ENCODE data around the gene GALNT10. TPM values are rescaled to one million over a fixed set of nuclear protein-coding genes. Genes with fewer than 3 reads are reported as not detected.

GALNT10 gene
- total RNA-seq, 1 donor from 2014 or later: 96.1 TPM

DNA sequence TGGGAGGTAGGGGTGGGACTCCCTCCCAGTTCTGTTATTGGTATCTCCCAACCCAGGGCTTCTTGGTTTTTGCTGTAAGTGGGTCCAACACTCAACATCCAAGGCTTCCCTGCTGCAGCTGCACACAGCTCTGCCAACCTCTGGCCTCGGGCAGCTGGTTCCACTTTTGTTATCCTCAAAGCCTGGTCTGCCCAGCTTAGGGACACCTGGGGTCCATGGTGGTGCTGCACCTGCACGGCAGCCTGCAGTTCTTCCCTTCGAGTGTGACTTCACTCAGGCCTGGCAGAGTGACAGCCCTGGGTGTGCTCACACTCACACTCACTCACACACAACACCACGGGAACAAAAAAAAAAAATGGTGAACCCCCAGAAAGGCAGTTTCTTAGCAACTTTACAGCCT, 239.9 kb downstream of the GALNT10 start:
- Mint-ChIP-seq H3K27me3 (ENCODE audit: low read depth, unreplicated experiment) (no peaks in the 10 kb centered on the region), H3K4me3 (ENCODE audit: unreplicated experiment) (no peak overlapping the region), H3K36me3 (ENCODE audit: low read depth, unreplicated experiment) (no peaks in the 10 kb centered on the region), H3K9me3 (ENCODE audit: unreplicated experiment) (no peaks in the 10 kb centered on the region), H3K4me1 (ENCODE audit: low read depth, unreplicated experiment) (no peaks in the 10 kb centered on the region), H3K27ac (ENCODE audit: unreplicated experiment) (no peak overlapping the region)
- Histone ChIP-seq H3K9ac (ENCODE audit: low read length) (no peak overlapping the region), H3K79me2 (ENCODE audit: insufficient read depth, low read length) (no peaks in the 10 kb centered on the region), H3K27me3 (ENCODE audit: insufficient read depth, low read length) (no peaks in the 10 kb centered on the region), H3K4me3 (ENCODE audit: insufficient read depth, low read depth, low read length) (no peak overlapping the region), H3K4me2 (ENCODE audit: low read length) (no peak overlapping the region), H3K9me3 (ENCODE audit: insufficient read depth, low read depth, low read length) (no peaks in the 10 kb centered on the region), H4K20me1 (ENCODE audit: insufficient read depth, low read length) (no peaks in the 10 kb centered on the region), H2AFZ (ENCODE audit: low read depth, low read length) (no peak overlapping the region), H3K36me3 (ENCODE audit: insufficient read depth, low read length) (no peaks in the 10 kb centered on the region), H3K27ac (ENCODE audit: low read depth, low read length) (no peak overlapping the region), H3K4me1 (ENCODE audit: insufficient read depth, low read length) (no peaks in the 10 kb centered on the region)
- DNase-seq (ENCODE audit: low read depth) (no peak), FAIRE-seq (no peak)
- no peak for TF ChIP-seq EZH2 (IDR thresholded peaks at IDR 0.05; ENCODE audit: insufficient read depth, low read length)
- TF ChIP-seq, protein P1, sequence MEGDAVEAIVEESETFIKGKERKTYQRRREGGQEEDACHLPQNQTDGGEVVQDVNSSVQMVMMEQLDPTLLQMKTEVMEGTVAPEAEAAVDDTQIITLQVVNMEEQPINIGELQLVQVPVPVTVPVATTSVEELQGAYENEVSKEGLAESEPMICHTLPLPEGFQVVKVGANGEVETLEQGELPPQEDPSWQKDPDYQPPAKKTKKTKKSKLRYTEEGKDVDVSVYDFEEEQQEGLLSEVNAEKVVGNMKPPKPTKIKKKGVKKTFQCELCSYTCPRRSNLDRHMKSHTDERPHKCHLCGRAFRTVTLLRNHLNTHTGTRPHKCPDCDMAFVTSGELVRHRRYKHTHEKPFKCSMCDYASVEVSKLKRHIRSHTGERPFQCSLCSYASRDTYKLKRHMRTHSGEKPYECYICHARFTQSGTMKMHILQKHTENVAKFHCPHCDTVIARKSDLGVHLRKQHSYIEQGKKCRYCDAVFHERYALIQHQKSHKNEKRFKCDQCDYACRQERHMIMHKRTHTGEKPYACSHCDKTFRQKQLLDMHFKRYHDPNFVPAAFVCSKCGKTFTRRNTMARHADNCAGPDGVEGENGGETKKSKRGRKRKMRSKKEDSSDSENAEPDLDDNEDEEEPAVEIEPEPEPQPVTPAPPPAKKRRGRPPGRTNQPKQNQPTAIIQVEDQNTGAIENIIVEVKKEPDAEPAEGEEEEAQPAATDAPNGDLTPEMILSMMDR (IDR thresholded peaks at IDR 0.05; ENCODE audit: insufficient read depth, low read depth, low read length): no peak

DNA sequence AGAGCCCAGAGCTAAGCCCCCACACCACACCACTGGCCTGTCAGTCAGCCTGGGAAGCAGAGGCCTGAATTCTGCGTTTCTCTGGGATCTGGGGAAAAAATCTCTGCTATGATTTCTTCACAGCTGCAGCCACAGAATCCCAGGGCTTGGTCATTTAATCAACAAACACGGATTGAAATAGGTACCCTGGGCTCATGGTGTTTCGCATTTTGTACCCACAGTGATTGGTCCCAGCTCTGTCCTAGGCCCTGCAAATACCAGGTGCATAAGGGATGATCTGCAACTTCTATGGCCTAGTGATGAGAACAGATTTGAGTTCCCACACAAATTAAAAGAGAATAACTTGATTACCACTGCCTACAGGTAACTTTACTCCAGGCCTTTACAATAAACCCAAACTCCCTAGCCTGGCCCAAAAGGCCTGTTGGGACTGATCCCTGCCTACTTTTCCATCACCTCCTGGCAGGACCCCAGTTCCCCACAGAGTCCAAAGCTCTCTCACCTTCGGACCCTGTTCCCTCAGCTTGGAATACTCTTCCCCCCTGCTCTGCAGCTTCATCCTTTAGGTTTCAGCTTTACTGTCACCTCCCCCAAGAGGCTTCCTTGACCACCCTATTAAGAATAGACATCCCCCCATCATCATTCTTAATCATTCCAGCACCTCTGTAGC, 240.6 kb downstream of the GALNT10 start:
- no peak for FAIRE-seq
- H3K9me3 Mint-ChIP-seq (ENCODE audit: unreplicated experiment): no peaks in the 10 kb centered on the region

DNA sequence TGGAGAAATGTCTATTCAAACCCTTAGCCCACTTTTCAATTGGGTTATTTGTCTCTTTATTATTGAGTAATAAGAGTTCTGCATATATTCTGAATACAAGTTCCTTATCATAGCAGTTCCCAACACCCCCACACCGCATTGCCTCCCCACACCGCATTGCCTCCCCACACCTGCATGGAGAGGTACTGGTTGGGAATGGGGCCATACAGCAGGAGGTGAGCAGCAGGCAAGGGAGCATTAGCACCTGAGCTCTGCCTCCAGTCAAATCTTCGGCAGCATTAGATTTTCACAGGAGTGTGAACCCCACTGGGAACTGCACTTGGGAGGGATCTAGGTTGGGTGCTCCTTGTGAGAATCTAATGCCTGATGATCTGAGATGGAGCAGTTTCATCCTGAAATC, 244.7 kb downstream of the GALNT10 start:
- H3K36me3 Mint-ChIP-seq (ENCODE audit: low read depth, unreplicated experiment): peaks cover 16% of the 10 kb centered on the region
- Histone ChIP-seq H3K27me3 (ENCODE audit: insufficient read depth, low read length) (no peaks in the 10 kb centered on the region), H2AFZ (ENCODE audit: low read depth, low read length) (no peak overlapping the region), H3K79me2 (ENCODE audit: insufficient read depth, low read length) (no peaks in the 10 kb centered on the region), H3K9me3 (ENCODE audit: insufficient read depth, low read depth, low read length) (no peaks in the 10 kb centered on the region), H3K36me3 (ENCODE audit: insufficient read depth, low read length) (peaks cover 10% of the 10 kb centered on the region), H3K9ac (ENCODE audit: low read length) (no peak overlapping the region), H3K4me2 (ENCODE audit: low read length) (no peak overlapping the region), H4K20me1 (ENCODE audit: insufficient read depth, low read length) (no peaks in the 10 kb centered on the region), H3K4me1 (ENCODE audit: insufficient read depth, low read length) (no peaks in the 10 kb centered on the region), H3K4me3 (ENCODE audit: insufficient read depth, low read depth, low read length) (no peak overlapping the region), H3K27ac (ENCODE audit: low read depth, low read length) (no peak overlapping the region)
- H3K27ac Mint-ChIP-seq (ENCODE audit: unreplicated experiment): no peak overlapping the region
- no peak overlapping the region for H3K4me3 Mint-ChIP-seq (ENCODE audit: unreplicated experiment)
- H3K9me3 Mint-ChIP-seq (ENCODE audit: unreplicated experiment): no peaks in the 10 kb centered on the region
- FAIRE-seq: no peak
- no peaks in the 10 kb centered on the region for H3K4me1 Mint-ChIP-seq (ENCODE audit: low read depth, unreplicated experiment)
- DNase-seq (ENCODE audit: low read depth): no peak
- TF ChIP-seq EZH2 (IDR thresholded peaks at IDR 0.05; ENCODE audit: insufficient read depth, low read length): no peak
- TF ChIP-seq, protein P1 (IDR thresholded peaks at IDR 0.05; ENCODE audit: insufficient read depth, low read depth, low read length): no peak
- no peaks in the 10 kb centered on the region for H3K27me3 Mint-ChIP-seq (ENCODE audit: low read depth, unreplicated experiment)

More for the DNA sequence above, 240.6 kb downstream of the GALNT10 start:
- Mint-ChIP-seq H3K27me3 (ENCODE audit: low read depth, unreplicated experiment) (no peaks in the 10 kb centered on the region), H3K4me1 (ENCODE audit: low read depth, unreplicated experiment) (no peaks in the 10 kb centered on the region), H3K4me3 (ENCODE audit: unreplicated experiment) (no peak overlapping the region), H3K36me3 (ENCODE audit: low read depth, unreplicated experiment) (peaks cover 4% of the 10 kb centered on the region), H3K27ac (ENCODE audit: unreplicated experiment) (no peak overlapping the region)
- DNase-seq (ENCODE audit: low read depth): no peak
- no peaks in the 10 kb centered on the region for H3K27me3 ChIP-seq (ENCODE audit: insufficient read depth, low read length)
- TF ChIP-seq, protein P1 (IDR thresholded peaks at IDR 0.05; ENCODE audit: insufficient read depth, low read depth, low read length): no peak
- TF ChIP-seq EZH2 (IDR thresholded peaks at IDR 0.05; ENCODE audit: insufficient read depth, low read length): no peak
- no peaks in the 10 kb centered on the region for H3K4me1 ChIP-seq (ENCODE audit: insufficient read depth, low read length)
- no peaks in the 10 kb centered on the region for H3K79me2 ChIP-seq (ENCODE audit: insufficient read depth, low read length)
- H4K20me1 ChIP-seq (ENCODE audit: insufficient read depth, low read length): no peaks in the 10 kb centered on the region
- H3K27ac ChIP-seq (ENCODE audit: low read depth, low read length): no peak overlapping the region
- H2AFZ ChIP-seq (ENCODE audit: low read depth, low read length): no peak overlapping the region
- H3K4me3 ChIP-seq (ENCODE audit: insufficient read depth, low read depth, low read length): no peak overlapping the region
- peaks cover 5% of the 10 kb centered on the region for H3K36me3 ChIP-seq (ENCODE audit: insufficient read depth, low read length)
- no peak overlapping the region for H3K9ac ChIP-seq (ENCODE audit: low read length)
- H3K4me2 ChIP-seq (ENCODE audit: low read length): no peak overlapping the region
- no peaks in the 10 kb centered on the region for H3K9me3 ChIP-seq (ENCODE audit: insufficient read depth, low read depth, low read length)
